ENCODE data around the gene CFAP20DC.
"Not testable (repeated sequence)": the region's sequence is repeated elsewhere in the genome, so short reads cannot be mapped to it uniquely, and the experiment has no call there.

DNA sequence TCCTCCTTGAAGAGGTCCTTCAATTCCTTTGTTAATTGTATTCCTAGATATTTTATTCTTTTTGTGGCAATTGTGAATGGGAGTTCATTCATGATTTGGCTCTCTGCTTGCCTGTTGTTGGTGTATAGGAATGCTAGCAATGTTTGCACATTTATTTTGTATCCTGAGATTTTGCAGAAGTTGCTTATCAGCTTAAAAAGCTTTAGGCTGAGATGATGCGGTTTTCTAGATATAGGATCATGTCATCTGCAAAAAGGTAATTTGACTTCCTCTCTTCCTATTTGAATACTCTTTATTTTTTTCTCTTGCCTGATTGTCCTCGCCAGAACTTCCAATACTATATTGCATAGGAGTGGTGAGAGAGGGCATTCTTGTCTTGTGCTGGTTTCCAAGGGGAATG, 157.3 kb downstream of the CFAP20DC start:
- not testable (repeated sequence) for TF ChIP-seq CTCF (IDR thresholded peaks at IDR 0.05; ENCODE audit: low read length); EZH2phosphoT487 (IDR thresholded peaks at IDR 0.05; ENCODE audit: low read length); EZH2 (optimal IDR thresholded peaks at IDR 0.05; ENCODE audit: low read depth, low read length)
